Astrocyte (in vitro differentiated cells and primary cell): ENCODE measurements around the gene ABHD4.

Experiments
- EZH2 ChIP-seq: IDR thresholded peaks from 2 replicates; pipeline ENCODE4 v1.6.1; 2012; ENCODE audit warnings: mild to moderate bottlenecking, low read length, inconsistent platforms; ENCODE audit not compliant: insufficient read depth
- TF ChIP-seq, protein P1 (sequence below): IDR thresholded peaks from 2 replicates; pipeline ENCODE4 v1.5.1; 2011; ENCODE audit warnings: low read depth, mild to moderate bottlenecking, inconsistent platforms, low read length, moderate library complexity; ENCODE audit not compliant: insufficient read depth

DNA sequence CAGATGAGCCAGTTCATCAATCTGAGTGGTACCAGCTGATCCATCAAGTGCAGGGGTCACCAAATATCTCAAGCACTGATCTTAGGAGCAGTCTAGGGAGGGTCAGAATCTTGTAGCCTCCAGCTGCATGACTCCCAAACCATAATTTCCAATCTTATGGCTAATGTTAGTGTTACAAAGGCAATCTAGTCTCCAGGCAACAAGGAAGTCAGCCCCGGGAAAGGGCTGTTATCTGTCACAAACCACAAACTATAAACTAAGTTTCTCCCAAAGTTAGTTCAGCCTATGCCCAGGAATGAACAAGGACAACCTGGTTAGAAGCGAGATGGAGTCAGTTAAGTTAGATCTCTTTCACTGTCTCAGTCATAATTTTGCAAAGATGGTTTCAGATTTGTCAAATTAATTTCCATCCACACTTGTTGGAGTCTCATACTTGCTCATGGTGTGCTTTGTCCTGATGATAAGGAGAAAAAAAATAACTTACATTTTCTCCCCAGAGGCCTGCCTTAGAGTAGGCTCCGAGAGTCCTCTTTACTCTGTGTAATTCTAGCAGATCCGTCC, 3.9 kb upstream of the ABHD4 start:
- no peak for TF ChIP-seq EZH2
- TF ChIP-seq, protein P1, sequence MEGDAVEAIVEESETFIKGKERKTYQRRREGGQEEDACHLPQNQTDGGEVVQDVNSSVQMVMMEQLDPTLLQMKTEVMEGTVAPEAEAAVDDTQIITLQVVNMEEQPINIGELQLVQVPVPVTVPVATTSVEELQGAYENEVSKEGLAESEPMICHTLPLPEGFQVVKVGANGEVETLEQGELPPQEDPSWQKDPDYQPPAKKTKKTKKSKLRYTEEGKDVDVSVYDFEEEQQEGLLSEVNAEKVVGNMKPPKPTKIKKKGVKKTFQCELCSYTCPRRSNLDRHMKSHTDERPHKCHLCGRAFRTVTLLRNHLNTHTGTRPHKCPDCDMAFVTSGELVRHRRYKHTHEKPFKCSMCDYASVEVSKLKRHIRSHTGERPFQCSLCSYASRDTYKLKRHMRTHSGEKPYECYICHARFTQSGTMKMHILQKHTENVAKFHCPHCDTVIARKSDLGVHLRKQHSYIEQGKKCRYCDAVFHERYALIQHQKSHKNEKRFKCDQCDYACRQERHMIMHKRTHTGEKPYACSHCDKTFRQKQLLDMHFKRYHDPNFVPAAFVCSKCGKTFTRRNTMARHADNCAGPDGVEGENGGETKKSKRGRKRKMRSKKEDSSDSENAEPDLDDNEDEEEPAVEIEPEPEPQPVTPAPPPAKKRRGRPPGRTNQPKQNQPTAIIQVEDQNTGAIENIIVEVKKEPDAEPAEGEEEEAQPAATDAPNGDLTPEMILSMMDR: no peak
